ENCODE data around the gene MOB3C.

Gene MOB3C

GRCh38 chr1:46569884-46570725 is 46.5 kb downstream of the MOB3C start:
- DNase-seq: no peak

GRCh38 chr1:46569116-46569515 is 47.5 kb downstream of the MOB3C start:
- DNase-seq: no peak

- DNase-seq: no peak
Measured at GRCh38 chr1:46568461-46568891, 48.1 kb downstream of the MOB3C start.

GRCh38 chr1:46563341-46563740 is 53.3 kb downstream of the MOB3C start:
- no peak for DNase-seq

- no peak for DNase-seq
Measured at GRCh38 chr1:46562498-46562897, 54.1 kb downstream of the MOB3C start.

- no peak for DNase-seq
Measured at GRCh38 chr1:46558966-46559365, 57.6 kb downstream of the MOB3C start.

- DNase-seq: no peak
Measured at GRCh38 chr1:46558141-46558963, 58.3 kb downstream of the MOB3C start.
